Osteoblast (primary cell): ENCODE measurements around the gene RAB32. TPM values are rescaled to one million over a fixed set of nuclear protein-coding genes. Genes with fewer than 3 reads are reported as not detected.

Experiments
- DNase-seq: peaks from one replicate; pipeline ENCODE4 v3.0.0; 2011; ENCODE audit warnings: low spot score, mixed read lengths; ENCODE audit not compliant: insufficient read length; ENCODE audit errors: missing footprints
- H2AFZ ChIP-seq: 2 replicates; pipeline ENCODE4 v1.6.0; 2011; ENCODE audit warnings: mild to moderate bottlenecking, low read length
- H3K27ac ChIP-seq: 2 replicates; pipeline ENCODE4 v1.5.1; 2011; ENCODE audit warnings: mild to moderate bottlenecking, low read depth, low read length, moderate library complexity
- H3K27me3 ChIP-seq: 2 replicates; pipeline ENCODE4 v1.6.0; 2012; ENCODE audit warnings: mild to moderate bottlenecking, control low read depth, inconsistent platforms, low read length, moderate library complexity; ENCODE audit not compliant: insufficient read depth
- H3K36me3 ChIP-seq: 2 replicates; pipeline ENCODE4 v1.5.1; 2011; ENCODE audit warnings: mild to moderate bottlenecking, low read length, control low read depth, moderate library complexity; ENCODE audit not compliant: insufficient read depth
- H3K4me1 ChIP-seq: 2 replicates; pipeline ENCODE4 v1.5.1; 2011; ENCODE audit warnings: mild to moderate bottlenecking, low read length, control low read depth, moderate library complexity; ENCODE audit not compliant: insufficient read depth
- H3K4me2 ChIP-seq: 2 replicates; pipeline ENCODE4 v1.6.0; 2011; ENCODE audit warnings: mild to moderate bottlenecking, low read length; ENCODE audit not compliant: insufficient read depth
- H3K4me3 ChIP-seq: fragments of 200-600 bp; sonication (generic); 3 replicates; pipeline ENCODE4 v1.5.1; 2012; ENCODE audit warnings: mild to moderate bottlenecking, low read length, inconsistent platforms; ENCODE audit not compliant: insufficient read depth
- H3K79me2 ChIP-seq: 2 replicates; pipeline ENCODE4 v1.6.0; 2012; ENCODE audit warnings: mild to moderate bottlenecking, low read length, control low read depth, inconsistent platforms; ENCODE audit not compliant: insufficient read depth
- H3K9me3 ChIP-seq: 2 replicates; pipeline ENCODE4 v1.5.1; 2011; ENCODE audit warnings: low read depth, low read length, control low read depth
- H4K20me1 ChIP-seq: 2 replicates; pipeline ENCODE4 v1.6.0; 2012; ENCODE audit warnings: mild to moderate bottlenecking, low read length, control low read depth; ENCODE audit not compliant: insufficient read depth
- CTCF ChIP-seq: IDR thresholded peaks from 2 replicates; pipeline ENCODE4 v1.5.1; 2011; ENCODE audit warnings: mild to moderate bottlenecking, low read depth, low read length, moderate library complexity; ENCODE audit errors: extremely low read depth
- total RNA-seq: library from RNA; depleted of rRNA; stranded (reverse); fragments of >200 nt; gene quantifications from 2 replicates; pipeline ENCODE4 v1.2.3, GENCODE V29; 2012

The RAB32 gene
- total RNA-seq, 1 donor = 115 TPM

- H3K4me3 ChIP-seq = no peak overlapping the region
- H2AFZ ChIP-seq = no peak overlapping the region
- DNase-seq = no peak
- H3K4me1 ChIP-seq = no peaks in the 10 kb centered on the region
- H3K9me3 ChIP-seq = no peaks in the 10 kb centered on the region
- no peaks in the 10 kb centered on the region for H3K36me3 ChIP-seq
- no peak overlapping the region for H3K4me2 ChIP-seq
- H3K79me2 ChIP-seq = no peaks in the 10 kb centered on the region
- H3K27ac ChIP-seq = no peak overlapping the region
- TF ChIP-seq CTCF = no peak
- no peaks in the 10 kb centered on the region for H4K20me1 ChIP-seq
- H3K27me3 ChIP-seq = no peaks in the 10 kb centered on the region
Observed at GRCh38 chr6:146578054-146578453, 34.4 kb downstream of the RAB32 start.

- H3K36me3 ChIP-seq = no peaks in the 10 kb centered on the region
- H3K9me3 ChIP-seq = no peaks in the 10 kb centered on the region
- H3K79me2 ChIP-seq = no peaks in the 10 kb centered on the region
- TF ChIP-seq CTCF = no peak
- no peaks in the 10 kb centered on the region for H4K20me1 ChIP-seq
- no peak overlapping the region for H2AFZ ChIP-seq
- H3K4me2 ChIP-seq = no peak overlapping the region
- H3K27ac ChIP-seq = no peak overlapping the region
- H3K4me1 ChIP-seq = no peaks in the 10 kb centered on the region
- DNase-seq = no peak
- H3K4me3 ChIP-seq = no peak overlapping the region
- H3K27me3 ChIP-seq = no peaks in the 10 kb centered on the region
Observed at GRCh38 chr6:146581968-146582367, 38.3 kb downstream of the RAB32 start.

- no peak overlapping the region for H3K4me3 ChIP-seq
- H3K4me2 ChIP-seq = no peak overlapping the region
- H3K27me3 ChIP-seq = no peaks in the 10 kb centered on the region
- no peak for TF ChIP-seq CTCF
- H3K36me3 ChIP-seq = no peaks in the 10 kb centered on the region
- H3K9me3 ChIP-seq = no peaks in the 10 kb centered on the region
- H4K20me1 ChIP-seq = no peaks in the 10 kb centered on the region
- no peak overlapping the region for H2AFZ ChIP-seq
- no peak for DNase-seq
- H3K27ac ChIP-seq = no peak overlapping the region
- H3K4me1 ChIP-seq = no peaks in the 10 kb centered on the region
- H3K79me2 ChIP-seq = no peaks in the 10 kb centered on the region
Observed at GRCh38 chr6:146582857-146583256, 39.2 kb downstream of the RAB32 start.

GRCh38 chr6:146583966-146584365 lies 40.3 kb downstream of the RAB32 start:
- Histone ChIP-seq H2AFZ (no peak overlapping the region), H3K36me3 (no peaks in the 10 kb centered on the region), H3K4me2 (no peak overlapping the region), H4K20me1 (no peaks in the 10 kb centered on the region), H3K27ac (no peak overlapping the region), H3K4me1 (no peaks in the 10 kb centered on the region), H3K79me2 (no peaks in the 10 kb centered on the region), H3K27me3 (no peaks in the 10 kb centered on the region), H3K9me3 (no peaks in the 10 kb centered on the region), H3K4me3 (no peak overlapping the region)
- TF ChIP-seq CTCF = no peak
- no peak for DNase-seq
